ENCODE data around the gene NOTUM. TPM values are rescaled to one million over a fixed set of nuclear protein-coding genes. Genes with fewer than 3 reads are reported as not detected.

The NOTUM gene
- total and polyA plus RNA-seq, 2 experiments from 2014 or later = 4.2 to 7.4 TPM

DNA sequence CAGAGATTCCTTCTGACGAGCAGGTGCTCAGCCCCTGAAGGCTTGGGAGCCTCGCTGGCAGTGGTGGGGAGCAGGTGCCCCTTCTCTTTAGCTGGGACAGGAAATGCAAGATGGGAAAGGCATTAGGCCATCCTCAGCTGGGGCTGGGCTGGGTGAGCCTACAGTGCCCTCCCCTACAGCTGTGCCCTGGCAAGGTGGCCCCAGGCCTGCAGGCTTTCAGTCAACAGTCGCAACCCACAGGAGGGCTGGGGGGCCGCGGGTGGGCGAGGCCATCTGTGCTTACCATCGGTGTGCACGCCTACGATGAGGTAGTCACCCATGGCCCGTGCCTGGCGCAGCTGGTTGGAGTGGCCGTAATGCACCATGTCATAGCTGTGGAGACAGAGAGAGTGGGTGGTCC lies 51.8 kb downstream of the NOTUM start:
- no peaks in the 10 kb centered on the region for H3K27me3 ChIP-seq
- no peak overlapping the region for H3K4me3 ChIP-seq
- peaks cover 8% of the 10 kb centered on the region for H3K4me1 ChIP-seq (ENCODE audit: low read depth)
- no peak for DNase-seq (ENCODE audit: low read depth in 1 of 2, low spot score in 1 of 2)
- no peaks in the 10 kb centered on the region for H3K9me3 ChIP-seq (ENCODE audit: low read depth)
- peaks cover 23% of the 10 kb centered on the region for H3K36me3 ChIP-seq
- TF ChIP-seq, protein P1, sequence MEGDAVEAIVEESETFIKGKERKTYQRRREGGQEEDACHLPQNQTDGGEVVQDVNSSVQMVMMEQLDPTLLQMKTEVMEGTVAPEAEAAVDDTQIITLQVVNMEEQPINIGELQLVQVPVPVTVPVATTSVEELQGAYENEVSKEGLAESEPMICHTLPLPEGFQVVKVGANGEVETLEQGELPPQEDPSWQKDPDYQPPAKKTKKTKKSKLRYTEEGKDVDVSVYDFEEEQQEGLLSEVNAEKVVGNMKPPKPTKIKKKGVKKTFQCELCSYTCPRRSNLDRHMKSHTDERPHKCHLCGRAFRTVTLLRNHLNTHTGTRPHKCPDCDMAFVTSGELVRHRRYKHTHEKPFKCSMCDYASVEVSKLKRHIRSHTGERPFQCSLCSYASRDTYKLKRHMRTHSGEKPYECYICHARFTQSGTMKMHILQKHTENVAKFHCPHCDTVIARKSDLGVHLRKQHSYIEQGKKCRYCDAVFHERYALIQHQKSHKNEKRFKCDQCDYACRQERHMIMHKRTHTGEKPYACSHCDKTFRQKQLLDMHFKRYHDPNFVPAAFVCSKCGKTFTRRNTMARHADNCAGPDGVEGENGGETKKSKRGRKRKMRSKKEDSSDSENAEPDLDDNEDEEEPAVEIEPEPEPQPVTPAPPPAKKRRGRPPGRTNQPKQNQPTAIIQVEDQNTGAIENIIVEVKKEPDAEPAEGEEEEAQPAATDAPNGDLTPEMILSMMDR (IDR thresholded peaks at IDR 0.05; ENCODE audit: low read depth, low read length) = no peak
- H3K27ac ChIP-seq = peak overlapping the region; percentile 72

DNA sequence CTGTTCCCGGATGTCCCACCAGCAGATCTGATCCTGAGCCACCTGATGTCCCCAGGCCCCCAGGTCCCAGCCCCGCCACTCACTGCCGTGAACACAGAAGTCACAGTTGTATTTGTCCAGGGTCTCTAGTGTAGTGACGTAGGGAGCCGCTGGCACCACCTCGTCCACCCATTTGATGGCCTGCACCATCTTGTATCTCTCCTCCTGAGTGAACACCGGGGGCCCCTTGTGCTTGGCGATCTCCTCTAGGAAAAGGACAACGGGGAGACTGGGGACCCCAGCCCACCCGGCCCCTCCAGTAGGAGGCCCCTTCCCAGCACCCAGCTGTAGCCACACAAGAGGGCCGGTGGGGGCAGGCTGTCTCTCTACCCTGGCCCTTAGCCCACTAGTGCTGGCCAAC lies 52.2 kb downstream of the NOTUM start:
- Histone ChIP-seq H3K36me3 (peaks cover 21% of the 10 kb centered on the region), H3K27ac (no peak overlapping the region), H3K4me3 (no peak overlapping the region), H3K4me1 (ENCODE audit: low read depth) (peaks cover 8% of the 10 kb centered on the region), H3K9me3 (ENCODE audit: low read depth) (no peaks in the 10 kb centered on the region), H3K27me3 (no peaks in the 10 kb centered on the region)
- TF ChIP-seq, protein P1 (IDR thresholded peaks at IDR 0.05; ENCODE audit: low read depth, low read length) = no peak
- no peak for DNase-seq (ENCODE audit: low read depth in 1 of 2, low spot score in 1 of 2)

DNA sequence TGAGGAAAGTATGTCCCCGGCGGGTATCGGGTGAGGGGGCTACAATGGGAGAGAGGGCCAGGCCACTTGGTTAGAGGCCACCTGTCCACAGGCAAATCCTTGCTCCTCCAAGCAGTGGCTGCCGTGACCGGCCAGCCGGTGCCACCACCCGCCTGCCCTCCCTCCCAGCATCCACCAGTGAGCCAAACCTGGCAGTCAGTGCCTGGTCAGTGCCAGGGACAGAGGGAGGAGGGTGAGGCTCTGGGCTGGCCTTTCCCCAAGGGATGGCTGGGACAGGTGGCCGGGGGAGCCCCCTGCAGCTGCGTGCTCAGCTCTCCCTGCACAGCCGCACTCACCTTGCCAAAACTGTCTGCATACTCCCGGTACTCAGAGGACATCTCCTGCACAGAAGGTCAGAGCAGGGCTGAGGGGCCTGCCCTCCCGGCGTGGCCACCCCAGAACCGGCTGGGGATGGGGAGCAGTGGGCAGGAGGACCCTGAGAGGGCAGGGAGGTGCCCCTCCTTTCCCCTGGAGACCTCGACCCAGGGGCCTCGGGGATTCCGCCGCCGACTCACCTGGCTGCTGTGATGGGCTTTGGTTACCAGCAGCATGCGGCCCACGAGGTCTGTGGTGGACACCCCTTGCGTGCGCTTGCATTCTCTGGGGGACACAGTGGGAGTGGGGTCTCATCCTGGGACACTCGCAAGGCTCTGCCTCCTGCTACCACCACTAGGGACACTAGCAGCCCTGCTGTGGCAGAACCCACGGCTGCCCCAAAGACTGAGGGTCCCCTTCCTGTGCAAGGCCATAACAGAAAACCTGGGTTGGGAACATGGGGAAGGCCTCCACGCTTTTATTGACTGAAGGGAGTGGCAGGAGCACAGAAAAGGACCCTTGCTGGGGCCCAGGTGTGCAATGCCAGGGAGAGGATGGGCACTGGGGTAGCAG lies 53.5 kb downstream of the NOTUM start:
- H3K9me3 ChIP-seq (ENCODE audit: low read depth) = no peaks in the 10 kb centered on the region
- H3K27me3 ChIP-seq = peaks cover 4% of the 10 kb centered on the region
- H3K36me3 ChIP-seq = peaks cover 12% of the 10 kb centered on the region
- H3K4me1 ChIP-seq (ENCODE audit: low read depth) = peaks cover 8% of the 10 kb centered on the region
- no peak overlapping the region for H3K27ac ChIP-seq
- no peak overlapping the region for H3K4me3 ChIP-seq
- DNase-seq (ENCODE audit: low read depth in 1 of 2, low spot score in 1 of 2) = no peak
- TF ChIP-seq, protein P1 (IDR thresholded peaks at IDR 0.05; ENCODE audit: low read depth, low read length) = no peak

DNA sequence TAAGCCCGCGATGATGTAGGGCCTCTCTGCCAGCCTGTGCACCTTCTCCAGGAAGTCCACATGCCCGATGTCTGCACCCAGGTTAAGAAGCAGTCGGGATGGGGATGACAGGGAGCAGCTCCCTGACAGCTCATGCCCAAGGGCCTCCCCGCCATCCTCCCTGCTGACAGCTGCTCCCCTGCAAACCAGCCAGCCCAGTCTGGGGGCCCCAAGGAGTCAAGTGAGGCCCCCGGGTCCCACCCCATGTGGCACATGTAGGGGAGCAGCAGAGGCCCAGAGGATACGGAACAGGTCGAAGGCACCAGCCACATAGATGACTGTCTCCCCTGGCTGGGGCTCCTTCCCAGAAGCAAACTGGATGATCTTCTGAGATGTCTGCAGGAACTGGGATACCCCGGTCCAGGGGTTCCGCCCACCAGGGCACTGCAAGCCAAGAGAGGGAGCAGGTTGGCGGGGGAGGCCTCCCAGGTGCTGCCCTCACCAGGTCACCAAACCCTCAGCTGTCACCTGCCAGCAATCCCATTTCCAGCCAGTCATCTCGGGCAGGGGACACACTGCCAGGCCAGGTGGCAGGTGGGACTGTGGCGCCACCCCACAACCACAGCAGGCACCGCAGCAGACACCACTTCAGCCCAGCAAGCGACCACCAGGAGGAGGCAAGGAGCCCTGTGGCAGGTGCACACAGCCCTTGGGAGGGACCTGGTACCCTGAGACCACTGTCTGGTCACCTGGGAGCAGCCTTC lies 54.3 kb downstream of the NOTUM start:
- no peaks in the 10 kb centered on the region for H3K9me3 ChIP-seq (ENCODE audit: low read depth)
- no peak for DNase-seq (ENCODE audit: low read depth in 1 of 2, low spot score in 1 of 2)
- H3K4me3 ChIP-seq = no peak overlapping the region
- peaks cover 12% of the 10 kb centered on the region for H3K36me3 ChIP-seq
- H3K4me1 ChIP-seq (ENCODE audit: low read depth) = peaks cover 8% of the 10 kb centered on the region
- H3K27ac ChIP-seq = no peak overlapping the region
- H3K27me3 ChIP-seq = peaks cover 11% of the 10 kb centered on the region
- TF ChIP-seq, protein P1 (IDR thresholded peaks at IDR 0.05; ENCODE audit: low read depth, low read length) = no peak

DNA sequence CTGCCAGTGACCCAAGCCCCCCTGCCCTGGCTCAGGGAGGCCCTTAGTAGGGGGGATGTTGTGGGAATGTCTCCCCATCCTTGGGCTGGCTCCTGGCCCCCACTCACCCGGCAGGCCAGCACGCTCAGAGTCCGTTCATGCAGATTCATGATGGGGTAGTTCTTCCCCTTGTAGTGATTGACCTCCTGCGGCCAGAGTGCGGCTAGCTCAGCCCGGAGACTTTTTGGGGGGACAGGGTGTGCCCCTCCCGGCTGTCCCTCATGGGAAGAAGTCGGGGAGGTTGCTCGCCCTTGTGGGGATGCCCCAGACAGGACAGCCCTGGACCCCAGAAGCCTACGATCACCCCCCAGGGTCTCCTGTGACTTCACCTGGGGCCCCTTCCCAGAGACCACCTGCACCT lies 55.0 kb downstream of the NOTUM start:
- Histone ChIP-seq H3K36me3 (peaks cover 12% of the 10 kb centered on the region), H3K4me3 (no peak overlapping the region), H3K27ac (no peak overlapping the region), H3K27me3 (peaks cover 17% of the 10 kb centered on the region), H3K4me1 (ENCODE audit: low read depth) (peaks cover 8% of the 10 kb centered on the region), H3K9me3 (ENCODE audit: low read depth) (no peaks in the 10 kb centered on the region)
- TF ChIP-seq, protein P1 (IDR thresholded peaks at IDR 0.05; ENCODE audit: low read depth, low read length) = no peak
- no peak for DNase-seq (ENCODE audit: low read depth in 1 of 2, low spot score in 1 of 2)

Measured in cardiac muscle cell (in vitro differentiated cells and primary cell).